Body of pancreas (tissue), 4 donors: Measurements from ENCODE around the gene GATA3. TPM values are rescaled to one million over a fixed set of nuclear protein-coding genes. Genes with fewer than 3 reads are reported as not detected.

ENCODE experiments used
- ATAC-seq: fragments of 150-250 bp; one replicate; pipeline ENCODE4 v1.9.1; 2016
- DNase-seq, 4 donors: peaks; one replicate each; pipeline ENCODE4 v3.0.0-alpha.2; 2019
- H3K27ac ChIP-seq, 4 donors: fragments of 200-600 bp; sonication (generic); 1 replicate in 3 of 4; 2 replicates in 1 of 4; pipeline versions ENCODE4 v1.5.1 to v1.6.1; 2016 to 2019; ENCODE audit warnings: mild to moderate bottlenecking in 1 of 4, mixed read lengths in 1 of 4, moderate library complexity in 1 of 4
- H3K27me3 ChIP-seq, 2 donors: fragments of 200-600 bp; sonication (generic); one replicate each; pipeline ENCODE4 v1.6.0; 2016; ENCODE audit warnings: mild to moderate bottlenecking in 1 of 2
- H3K36me3 ChIP-seq, 2 donors: fragments of 200-600 bp; sonication (generic); replicated peaks in 1 of 2; 2 replicates each; pipeline ENCODE4 v1.5.1; 2016; ENCODE audit warnings: low read depth in 2 of 2; ENCODE audit not compliant: insufficient read depth in 1 of 2
- H3K4me1 ChIP-seq: fragments of 200-600 bp; sonication (generic); one replicate; pipeline ENCODE4 v1.6.0; 2016
- H3K4me3 ChIP-seq, 2 donors: fragments of 200-600 bp; sonication (generic); 1 replicate in 1 of 2; 2 replicates in 1 of 2; pipeline ENCODE4 v1.5.1; 2016 to 2019
- H3K9me3 ChIP-seq, 3 donors: fragments of 200-600 bp; sonication (generic); 1 replicate in 2 of 3; 2 replicates in 1 of 3; pipeline ENCODE4 v1.5.1; 2016
- CTCF ChIP-seq, 7 experiments: fragments of 450-650 bp in 4 of 7; fragments of 200-600 bp in 3 of 7; sonication (generic) in 3 of 7; IDR thresholded peaks; one replicate each; pipeline ENCODE4 v1.5.1; 2016 to 2019; ENCODE audit warnings: antibody characterized with exemption in 7 of 7
- POLR2A ChIP-seq, 3 donors: fragments of 450-650 bp; IDR thresholded peaks; one replicate each; pipeline ENCODE4 v1.6.1; 2016; ENCODE audit warnings: antibody characterized with exemption in 3 of 3, mild to moderate bottlenecking in 2 of 3
- WGBS, 2 donors: methylation state at CpG; one replicate each; pipeline ENCODE4 v1.1.5; 2017; 5-methylcytosine and 5-hydroxymethylcytosine counted together
- intact Hi-C: fragments of 100-400 bp; cut with DNase I; formaldehyde crosslinking; loops from one replicate; pipeline ENCODE4 v1.15.1; 2023
- total RNA-seq, 2 donors: library from RNA; depleted of rRNA; stranded (reverse); fragments of >200 nt; gene quantifications; one replicate each; pipeline ENCODE4 v1.1.0, GENCODE V29; 2016

The GATA3 gene
- total RNA-seq, 2 donors from 2014 or later, result 0.26 to 0.66 TPM

- ATAC-seq (peak; percentile 43), DNase-seq (peak in 1 of 4 donors; percentile 28)
- H3K4me1 ChIP-seq, result peaks cover 36% of the 10 kb centered on the region
- no peak overlapping the region for H3K27ac ChIP-seq
- H3K36me3 ChIP-seq, result no peaks in the 10 kb centered on the region
- TF ChIP-seq CTCF (IDR thresholded peaks at IDR 0.05), result no peak
- TF ChIP-seq POLR2A (IDR thresholded peaks at IDR 0.05), result no peak
- H3K4me3 ChIP-seq, result no peak overlapping the region
- intact Hi-C loops, result no loop called here
- H3K27me3 ChIP-seq, result peaks cover 5 to 79% of the 10 kb centered on the region in 2 donors
- 1 to 2% methylated on average over 30 to 32 of the region's 32 CpGs for WGBS, 2 donors
- H3K9me3 ChIP-seq, result no peaks in the 10 kb centered on the region
Observed at GRCh38 chr10:8044908-8045725, 9.4 kb upstream of the GATA3 start.

- Histone ChIP-seq H3K4me3 (no peak overlapping the region), H3K27ac (no peak overlapping the region), H3K36me3 (no peaks in the 10 kb centered on the region), H3K4me1 (peaks cover 43% of the 10 kb centered on the region), H3K27me3 (peaks cover 5 to 86% of the 10 kb centered on the region in 2 donors), H3K9me3 (no peaks in the 10 kb centered on the region)
- 3 to 6% methylated on average over 17 of the region's 17 CpGs for WGBS, 2 donors
- intact Hi-C loops, result no loop called here
- TF ChIP-seq CTCF (IDR thresholded peaks at IDR 0.05), result no peak
- TF ChIP-seq POLR2A (IDR thresholded peaks at IDR 0.05), result no peak
- DNase-seq (no peak), ATAC-seq (no peak)
Observed at GRCh38 chr10:8045726-8046494, 8.6 kb upstream of the GATA3 start.

- Histone ChIP-seq H3K27me3 (peaks cover 5 to 97% of the 10 kb centered on the region in 2 donors), H3K4me1 (peaks cover 58% of the 10 kb centered on the region), H3K36me3 (no peaks in the 10 kb centered on the region), H3K27ac (no peak overlapping the region), H3K4me3 (no peak overlapping the region), H3K9me3 (no peaks in the 10 kb centered on the region)
- WGBS, 2 donors, result 5% methylated on average over 28 to 29 of the region's 30 CpGs
- DNase-seq, result no peak
- no peak for ATAC-seq
- TF ChIP-seq POLR2A (IDR thresholded peaks at IDR 0.05) (no peak), CTCF (IDR thresholded peaks at IDR 0.05) (no peak)
- intact Hi-C loops, result no loop called here
Observed at GRCh38 chr10:8047452-8048280, 6.8 kb upstream of the GATA3 start.

GRCh38 chr10:8048281-8049008, 6.0 kb upstream of the GATA3 start:
- no peak overlapping the region for H3K4me3 ChIP-seq
- DNase-seq, result no peak
- no peak for ATAC-seq
- no peaks in the 10 kb centered on the region for H3K9me3 ChIP-seq
- intact Hi-C loops, result no loop called here
- H3K27me3 ChIP-seq, result peaks cover 4 to 97% of the 10 kb centered on the region in 2 donors
- 5 to 6% methylated on average over 24 to 29 of the region's 29 CpGs for WGBS, 2 donors
- H3K36me3 ChIP-seq, result no peaks in the 10 kb centered on the region
- H3K4me1 ChIP-seq, result peaks cover 63% of the 10 kb centered on the region
- TF ChIP-seq CTCF (IDR thresholded peaks at IDR 0.05) (no peak), POLR2A (IDR thresholded peaks at IDR 0.05) (no peak)
- H3K27ac ChIP-seq, result no peak overlapping the region
